ENCODE results near the gene MEGF11. TPM values are rescaled to one million over a fixed set of nuclear protein-coding genes. Genes with fewer than 3 reads are reported as not detected.

Gene MEGF11
- total RNA-seq, 4 donors from 2014 or later: 2.4 to 8.5 (median 4.3) TPM

DNA sequence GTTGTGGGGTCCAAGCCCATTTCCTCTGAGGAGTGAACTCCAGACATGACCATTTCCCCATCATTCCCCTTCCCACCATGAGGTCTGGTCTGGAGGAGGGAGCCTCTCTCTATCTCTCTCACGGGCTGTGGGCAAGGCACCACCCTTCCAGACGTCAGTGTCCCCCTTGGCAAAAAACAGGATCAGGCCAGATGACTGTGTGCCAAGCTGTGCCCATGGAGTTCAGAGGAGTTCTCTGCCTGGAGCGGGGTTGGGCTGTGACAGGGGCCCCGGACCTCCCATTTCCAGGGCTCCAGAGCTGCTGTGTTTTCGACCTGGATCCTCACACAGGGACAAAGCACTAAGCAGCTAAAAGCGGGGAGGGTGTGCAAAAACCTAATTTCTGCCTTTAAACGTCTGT, 259.8 kb downstream of the MEGF11 start:
- Histone ChIP-seq H3K27me3 (peaks cover 64% of the 10 kb centered on the region), H3K9me3 (no peaks in the 10 kb centered on the region), H3K4me1 (no peaks in the 10 kb centered on the region), H3K4me3 (no peak overlapping the region), H3K36me3 (no peaks in the 10 kb centered on the region), H3K27ac (no peak overlapping the region)
- TF ChIP-seq, protein P1, sequence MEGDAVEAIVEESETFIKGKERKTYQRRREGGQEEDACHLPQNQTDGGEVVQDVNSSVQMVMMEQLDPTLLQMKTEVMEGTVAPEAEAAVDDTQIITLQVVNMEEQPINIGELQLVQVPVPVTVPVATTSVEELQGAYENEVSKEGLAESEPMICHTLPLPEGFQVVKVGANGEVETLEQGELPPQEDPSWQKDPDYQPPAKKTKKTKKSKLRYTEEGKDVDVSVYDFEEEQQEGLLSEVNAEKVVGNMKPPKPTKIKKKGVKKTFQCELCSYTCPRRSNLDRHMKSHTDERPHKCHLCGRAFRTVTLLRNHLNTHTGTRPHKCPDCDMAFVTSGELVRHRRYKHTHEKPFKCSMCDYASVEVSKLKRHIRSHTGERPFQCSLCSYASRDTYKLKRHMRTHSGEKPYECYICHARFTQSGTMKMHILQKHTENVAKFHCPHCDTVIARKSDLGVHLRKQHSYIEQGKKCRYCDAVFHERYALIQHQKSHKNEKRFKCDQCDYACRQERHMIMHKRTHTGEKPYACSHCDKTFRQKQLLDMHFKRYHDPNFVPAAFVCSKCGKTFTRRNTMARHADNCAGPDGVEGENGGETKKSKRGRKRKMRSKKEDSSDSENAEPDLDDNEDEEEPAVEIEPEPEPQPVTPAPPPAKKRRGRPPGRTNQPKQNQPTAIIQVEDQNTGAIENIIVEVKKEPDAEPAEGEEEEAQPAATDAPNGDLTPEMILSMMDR (IDR thresholded peaks at IDR 0.05): no peak
- TF ChIP-seq POLR2AphosphoS5 (IDR thresholded peaks at IDR 0.05): no peak
- TF ChIP-seq POLR2A (IDR thresholded peaks at IDR 0.05): no peak
- no peak for TF ChIP-seq EP300 (IDR thresholded peaks at IDR 0.05)
- WGBS: 37% methylated on average over 7 of the region's 7 CpGs
- no peak for DNase-seq (ENCODE audit: low spot score in 2 of 2)

DNA sequence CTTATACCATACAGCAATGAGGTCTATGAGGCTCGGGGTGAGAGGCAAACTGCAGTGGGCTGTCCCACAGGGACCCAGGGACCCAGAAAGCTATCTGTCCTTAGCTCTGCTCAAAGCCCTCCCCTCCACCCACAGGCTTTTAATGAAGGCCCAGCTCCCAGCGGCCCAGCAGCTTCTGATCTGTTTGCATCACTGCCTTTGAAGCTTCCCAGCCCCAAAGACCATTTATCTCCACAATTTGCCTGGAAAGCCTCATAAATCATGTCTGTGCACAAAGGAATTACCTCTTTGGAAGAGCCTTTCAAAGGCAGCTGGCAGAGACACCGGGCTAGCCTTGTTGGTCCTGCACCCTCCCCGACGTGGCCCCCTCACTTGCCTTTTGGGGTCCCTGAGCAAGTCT, 260.3 kb downstream of the MEGF11 start:
- Histone ChIP-seq H3K36me3 (no peaks in the 10 kb centered on the region), H3K27ac (no peak overlapping the region), H3K4me1 (no peaks in the 10 kb centered on the region), H3K9me3 (no peaks in the 10 kb centered on the region), H3K27me3 (peaks cover 68% of the 10 kb centered on the region), H3K4me3 (no peak overlapping the region)
- 16% methylated on average over 5 of the region's 5 CpGs for WGBS
- DNase-seq (ENCODE audit: low spot score in 2 of 2): no peak
- TF ChIP-seq EP300 (IDR thresholded peaks at IDR 0.05) (no peak), POLR2AphosphoS5 (IDR thresholded peaks at IDR 0.05) (no peak)
- TF ChIP-seq, protein P1 (IDR thresholded peaks at IDR 0.05): no peak

DNA sequence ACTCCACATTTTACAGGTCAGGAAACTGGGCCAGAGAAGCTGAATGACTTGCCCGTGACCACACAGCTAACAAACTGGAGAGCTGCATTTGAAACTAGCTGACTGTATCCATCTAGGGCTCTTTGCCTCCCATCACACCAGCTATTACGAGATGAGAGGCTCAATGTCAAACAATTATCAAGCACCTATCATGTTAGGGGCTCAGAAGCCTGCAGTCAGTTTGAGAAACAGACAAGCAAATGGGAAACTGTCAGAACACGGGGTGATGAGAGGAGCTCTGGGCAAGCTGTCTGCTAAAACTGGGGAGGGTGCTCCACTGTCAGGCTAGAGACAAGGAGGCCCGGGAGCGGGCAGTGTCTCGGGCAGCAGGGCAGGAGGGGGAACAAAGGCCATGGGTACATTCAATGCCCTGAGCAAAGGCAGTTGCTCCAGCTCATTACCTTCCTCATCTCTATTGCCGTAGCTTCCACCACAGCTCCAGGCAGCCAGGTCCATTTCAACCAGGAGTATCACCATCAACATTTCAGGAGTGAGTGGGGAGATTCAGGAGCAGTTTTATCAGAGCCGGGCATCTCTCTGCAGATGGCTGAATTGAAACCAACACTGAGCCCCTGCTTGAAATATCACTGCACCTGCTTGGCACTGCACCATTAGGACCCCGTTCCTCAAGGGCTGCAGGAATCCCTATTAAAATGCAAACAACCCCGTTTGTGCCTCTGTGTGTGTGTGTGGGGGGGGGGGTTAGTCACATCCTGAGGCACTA, 261.6 kb downstream of the MEGF11 start:
- 60% methylated on average over 10 of the region's 10 CpGs for WGBS
- H3K9me3 ChIP-seq: no peaks in the 10 kb centered on the region
- H3K27ac ChIP-seq: no peak overlapping the region
- TF ChIP-seq POLR2AphosphoS5 (IDR thresholded peaks at IDR 0.05): no peak
- TF ChIP-seq POLR2A (IDR thresholded peaks at IDR 0.05): no peak
- TF ChIP-seq, protein P1 (IDR thresholded peaks at IDR 0.05): no peak
- TF ChIP-seq EP300 (IDR thresholded peaks at IDR 0.05): no peak
- no peaks in the 10 kb centered on the region for H3K36me3 ChIP-seq
- H3K27me3 ChIP-seq: peaks cover 65% of the 10 kb centered on the region
- no peaks in the 10 kb centered on the region for H3K4me1 ChIP-seq
- DNase-seq (ENCODE audit: low spot score in 2 of 2): no peak
- H3K4me3 ChIP-seq: no peak overlapping the region

DNA sequence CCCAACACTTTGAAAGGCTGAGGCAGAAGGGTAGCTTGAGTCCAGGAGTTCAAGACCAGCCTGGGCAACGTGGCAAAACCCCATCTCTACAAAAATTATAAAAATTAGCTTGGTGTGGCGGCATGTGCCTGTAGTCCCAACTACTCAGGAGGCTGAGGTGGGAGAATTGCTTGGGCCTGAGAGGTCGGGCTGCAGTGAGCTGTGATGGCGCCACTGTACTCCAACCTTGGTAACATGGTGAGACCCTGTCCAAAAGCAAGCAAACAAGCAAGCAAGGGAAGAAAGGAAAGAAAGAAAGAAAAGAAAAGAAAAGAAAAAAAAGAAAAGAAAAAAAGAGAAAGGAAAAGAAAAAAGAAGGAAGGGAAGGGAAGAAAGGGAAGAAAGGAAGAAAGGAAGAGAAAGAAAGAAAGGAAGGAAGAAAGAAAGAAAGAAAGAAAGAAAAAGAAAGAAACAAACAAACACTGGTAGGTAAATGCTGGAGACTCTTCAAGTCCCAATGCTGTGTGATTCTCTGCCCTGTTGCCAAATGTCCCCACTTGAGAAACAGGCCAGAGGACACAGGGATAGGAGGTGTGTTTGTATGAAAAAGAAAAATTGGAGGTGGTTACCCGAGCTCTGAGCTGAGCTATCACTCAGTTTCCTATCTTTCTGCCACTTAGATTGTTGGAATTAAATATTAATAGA, 263.1 kb downstream of the MEGF11 start:
- peaks cover 66% of the 10 kb centered on the region for H3K27me3 ChIP-seq
- H3K9me3 ChIP-seq: no peaks in the 10 kb centered on the region
- WGBS: 71% methylated on average over 5 of the region's 5 CpGs
- H3K27ac ChIP-seq: no peak overlapping the region
- H3K4me3 ChIP-seq: no peak overlapping the region
- no peak for DNase-seq (ENCODE audit: low spot score in 2 of 2)
- H3K36me3 ChIP-seq: no peaks in the 10 kb centered on the region
- H3K4me1 ChIP-seq: no peaks in the 10 kb centered on the region
- TF ChIP-seq EP300 (IDR thresholded peaks at IDR 0.05) (no peak), POLR2AphosphoS5 (IDR thresholded peaks at IDR 0.05) (no peak), POLR2A (IDR thresholded peaks at IDR 0.05) (no peak)
- TF ChIP-seq, protein P1 (IDR thresholded peaks at IDR 0.05): no peak

DNA sequence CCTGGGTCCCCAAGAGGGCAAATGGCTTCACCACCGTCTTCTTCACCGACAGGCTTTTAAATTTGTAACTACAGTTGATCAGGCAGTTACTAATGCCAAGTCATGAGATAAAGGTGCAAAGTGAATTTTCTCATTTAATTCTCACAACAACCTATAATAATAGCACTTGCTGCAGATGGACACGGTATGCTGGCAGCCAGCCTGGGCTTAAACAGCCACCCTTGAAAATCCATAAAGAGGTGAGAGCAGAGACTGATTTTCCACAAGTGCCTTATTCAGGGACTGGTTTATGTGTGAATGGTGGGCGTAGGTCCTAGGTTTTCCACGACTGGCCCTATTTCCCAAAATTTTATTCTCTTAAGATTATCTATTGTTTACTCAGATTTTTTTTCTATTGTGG, 266.4 kb downstream of the MEGF11 start:
- H3K4me3 ChIP-seq: no peak overlapping the region
- no peak for DNase-seq (ENCODE audit: low spot score in 2 of 2)
- H3K36me3 ChIP-seq: no peaks in the 10 kb centered on the region
- TF ChIP-seq POLR2AphosphoS5 (IDR thresholded peaks at IDR 0.05) (no peak), POLR2A (IDR thresholded peaks at IDR 0.05) (no peak), EP300 (IDR thresholded peaks at IDR 0.05) (no peak)
- TF ChIP-seq, protein P1 (IDR thresholded peaks at IDR 0.05): no peak
- H3K9me3 ChIP-seq: no peaks in the 10 kb centered on the region
- no peak overlapping the region for H3K27ac ChIP-seq
- H3K27me3 ChIP-seq: peaks cover 73% of the 10 kb centered on the region
- 63% methylated on average over 5 of the region's 5 CpGs for WGBS
- peaks cover 4% of the 10 kb centered on the region for H3K4me1 ChIP-seq
